ENCODE data around the gene IGFLR1. TPM values are rescaled to one million over a fixed set of nuclear protein-coding genes. Genes with fewer than 3 reads are reported as not detected.

IGFLR1 gene
- total RNA-seq, 1 donor from 2014 or later: 15.3 TPM

DNA sequence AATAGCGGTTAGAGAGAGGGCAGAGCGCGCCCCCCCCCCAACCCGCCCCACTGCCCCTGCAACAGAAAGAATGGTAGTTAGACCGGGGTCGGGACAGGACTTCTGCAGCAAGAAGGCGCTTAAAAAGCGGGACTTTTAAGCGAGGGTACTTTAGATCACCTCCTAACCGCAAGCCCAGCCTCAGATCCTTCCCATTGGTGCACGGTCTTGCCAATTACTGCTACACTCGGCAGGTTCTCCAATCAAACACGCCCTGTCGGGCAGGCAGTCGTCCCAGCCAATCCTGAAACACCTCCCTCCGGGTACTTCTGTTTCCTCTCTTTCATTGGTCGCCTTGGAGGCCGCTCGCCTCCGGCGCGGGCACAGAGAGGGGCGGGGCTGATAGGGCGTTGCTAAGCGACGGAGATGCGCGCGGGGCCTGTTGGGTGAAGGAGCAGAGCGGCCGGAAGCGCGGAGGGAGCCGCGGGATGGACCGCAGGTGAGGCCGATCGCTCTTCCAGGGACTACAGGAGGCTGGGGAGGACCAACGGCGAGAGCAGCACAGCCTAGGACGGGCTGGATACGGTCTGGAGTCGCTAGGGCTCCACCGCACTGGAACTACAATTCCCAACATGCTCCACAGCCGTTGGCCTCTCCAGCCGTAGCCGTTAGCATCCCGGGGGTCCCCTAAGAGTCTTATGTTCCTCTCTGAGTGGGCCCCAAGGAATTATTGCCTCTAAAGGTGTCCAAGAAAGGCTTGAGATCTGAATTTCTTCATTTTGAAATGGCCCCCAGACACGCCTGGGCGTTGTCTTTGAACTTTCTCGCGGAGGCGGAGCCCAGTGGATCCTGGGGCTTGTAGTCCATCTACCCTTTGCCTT is 15.7 kb upstream of the IGFLR1 start, which contains the start of gene PROSER3:
Gene PROSER3, plus strand, starts transcription at position 428 of the 860 bp plus-strand sequence. Its CDS starts 40 bp downstream, at position 468.
- TF ChIP-seq, protein P1, sequence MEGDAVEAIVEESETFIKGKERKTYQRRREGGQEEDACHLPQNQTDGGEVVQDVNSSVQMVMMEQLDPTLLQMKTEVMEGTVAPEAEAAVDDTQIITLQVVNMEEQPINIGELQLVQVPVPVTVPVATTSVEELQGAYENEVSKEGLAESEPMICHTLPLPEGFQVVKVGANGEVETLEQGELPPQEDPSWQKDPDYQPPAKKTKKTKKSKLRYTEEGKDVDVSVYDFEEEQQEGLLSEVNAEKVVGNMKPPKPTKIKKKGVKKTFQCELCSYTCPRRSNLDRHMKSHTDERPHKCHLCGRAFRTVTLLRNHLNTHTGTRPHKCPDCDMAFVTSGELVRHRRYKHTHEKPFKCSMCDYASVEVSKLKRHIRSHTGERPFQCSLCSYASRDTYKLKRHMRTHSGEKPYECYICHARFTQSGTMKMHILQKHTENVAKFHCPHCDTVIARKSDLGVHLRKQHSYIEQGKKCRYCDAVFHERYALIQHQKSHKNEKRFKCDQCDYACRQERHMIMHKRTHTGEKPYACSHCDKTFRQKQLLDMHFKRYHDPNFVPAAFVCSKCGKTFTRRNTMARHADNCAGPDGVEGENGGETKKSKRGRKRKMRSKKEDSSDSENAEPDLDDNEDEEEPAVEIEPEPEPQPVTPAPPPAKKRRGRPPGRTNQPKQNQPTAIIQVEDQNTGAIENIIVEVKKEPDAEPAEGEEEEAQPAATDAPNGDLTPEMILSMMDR (conservative IDR thresholded peaks at IDR 0.05; ENCODE audit: low read depth, low read length): no peak
- H3K4me3 ChIP-seq (ENCODE audit: low read depth, low read length): peak within 1 kb of the TSS; percentile 81
- DNase-seq (ENCODE audit: low read depth): peak; percentile 95

DNA sequence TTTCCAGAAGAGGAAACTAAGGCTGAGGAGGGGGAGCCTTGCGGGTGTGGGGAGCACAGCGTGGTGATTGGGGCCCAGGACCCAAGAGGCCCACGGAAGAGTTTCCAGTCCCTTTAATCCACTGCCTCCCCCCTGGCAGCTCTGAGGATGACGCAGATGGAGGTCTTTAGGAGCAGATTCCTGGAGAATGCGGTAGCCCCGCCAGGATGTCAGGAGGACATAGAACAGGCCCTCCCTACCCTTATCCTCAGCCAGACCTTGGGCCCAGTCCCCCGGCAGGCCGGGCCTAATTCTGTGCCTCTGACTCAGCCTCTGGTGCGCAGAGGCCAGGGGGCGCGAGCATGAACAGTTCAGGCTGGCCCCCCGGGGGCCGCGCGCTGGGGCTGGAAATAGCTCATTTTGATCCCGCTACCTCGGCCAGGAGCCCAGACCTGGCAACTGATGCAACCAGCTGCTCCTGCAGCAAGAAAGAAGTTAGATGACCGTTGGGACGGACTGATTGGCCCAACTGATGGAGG is 15.0 kb upstream of the IGFLR1 start:
- H3K4me3 ChIP-seq (ENCODE audit: low read depth, low read length): peak overlapping the region; percentile 81
- TF ChIP-seq, protein P1 (conservative IDR thresholded peaks at IDR 0.05; ENCODE audit: low read depth, low read length): no peak
- DNase-seq (ENCODE audit: low read depth): no peak

DNA sequence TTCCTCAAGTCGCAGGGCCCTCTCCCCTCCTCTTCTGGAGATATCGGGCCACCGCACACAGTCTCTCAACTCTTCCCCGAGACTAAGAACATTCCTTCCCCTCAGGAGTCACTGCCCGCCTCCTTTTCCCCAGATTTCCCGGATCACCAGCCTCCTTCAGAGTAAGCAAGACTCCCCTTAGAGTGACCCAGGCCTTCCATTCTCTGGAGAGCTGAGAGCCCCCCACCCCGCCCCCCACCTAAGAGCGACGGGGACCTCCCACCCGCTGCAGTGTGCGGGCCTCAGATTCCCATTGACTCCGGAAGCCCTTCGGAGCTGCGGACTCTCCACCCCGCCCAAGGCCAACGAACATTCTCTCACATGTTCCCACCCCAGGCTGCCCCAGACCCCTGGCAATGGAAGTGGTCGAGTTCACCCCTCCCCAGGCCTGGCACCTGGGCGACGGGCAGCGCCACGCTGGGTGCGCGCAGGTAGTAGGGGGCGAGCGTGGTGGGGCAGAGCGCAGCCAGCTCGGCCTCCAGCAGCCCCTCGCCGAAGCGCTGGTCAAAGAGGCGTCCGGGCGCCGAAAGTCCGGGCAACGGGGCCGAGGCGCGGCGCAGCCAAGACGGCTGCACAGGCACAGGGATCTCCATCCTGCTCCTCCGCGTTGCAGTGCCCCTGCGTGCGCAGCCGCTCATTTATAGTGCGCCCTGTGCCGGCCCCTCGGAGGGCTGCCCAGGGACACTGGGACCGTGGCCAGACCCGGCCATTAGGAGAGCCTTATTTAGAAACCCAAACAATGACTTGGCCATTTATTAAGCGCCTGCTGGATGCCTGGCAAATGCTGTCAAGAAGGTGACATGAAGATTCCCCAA is 14.4 kb upstream of the IGFLR1 start, which contains the start of gene HSPB6:
Gene HSPB6, minus strand, starts transcription at position 653 of the 854 bp plus-strand sequence. Its CDS starts 21 bp downstream, at position 632.
- TF ChIP-seq, protein P1 (conservative IDR thresholded peaks at IDR 0.05; ENCODE audit: low read depth, low read length): no peak
- DNase-seq (ENCODE audit: low read depth): no peak
- peak within 1 kb of the TSS; percentile 81 for H3K4me3 ChIP-seq (ENCODE audit: low read depth, low read length)

DNA sequence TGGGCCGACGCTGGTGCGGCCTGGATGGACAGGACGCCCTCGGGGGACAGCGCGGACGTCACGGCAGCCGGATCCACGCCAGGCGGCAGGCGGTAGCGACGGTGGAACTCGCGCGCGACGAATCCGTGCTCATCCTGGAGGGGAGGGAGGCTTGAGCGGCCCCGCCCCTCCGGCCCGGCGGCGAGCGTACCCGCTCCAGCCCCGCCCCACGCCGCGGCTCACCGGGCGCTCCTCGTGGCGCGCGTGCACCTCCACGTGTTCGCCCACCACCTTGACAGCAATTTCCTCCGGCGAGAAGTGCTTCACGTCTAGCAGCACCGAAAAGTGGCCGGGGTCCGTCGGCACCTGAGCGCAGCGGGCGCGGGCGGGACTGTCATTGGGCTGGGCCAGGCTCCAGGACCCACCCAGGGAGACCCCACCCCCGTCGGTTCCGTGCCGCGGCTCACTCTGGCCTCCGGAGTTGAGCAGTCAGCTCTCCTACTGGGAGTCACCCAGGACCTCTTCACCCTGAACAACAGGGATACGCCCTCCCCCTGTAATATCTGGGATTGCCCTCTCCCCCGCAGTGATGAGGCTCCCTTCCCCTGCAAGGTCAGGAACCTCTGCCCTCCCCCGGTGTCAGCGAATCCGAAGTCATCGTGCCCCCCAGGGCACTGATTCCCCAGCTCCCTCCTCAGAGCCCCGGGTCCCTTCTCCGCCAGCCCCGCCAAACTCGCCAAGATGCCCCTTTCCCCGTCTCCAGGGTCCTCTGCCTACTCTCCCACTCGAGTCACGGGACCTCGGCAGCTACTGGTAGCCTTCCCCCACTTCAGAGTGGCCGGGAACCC is 13.5 kb upstream of the IGFLR1 start:
- DNase-seq (ENCODE audit: low read depth): no peak
- H3K4me3 ChIP-seq (ENCODE audit: low read depth, low read length): no peak overlapping the region
- TF ChIP-seq, protein P1 (conservative IDR thresholded peaks at IDR 0.05; ENCODE audit: low read depth, low read length): no peak

DNA sequence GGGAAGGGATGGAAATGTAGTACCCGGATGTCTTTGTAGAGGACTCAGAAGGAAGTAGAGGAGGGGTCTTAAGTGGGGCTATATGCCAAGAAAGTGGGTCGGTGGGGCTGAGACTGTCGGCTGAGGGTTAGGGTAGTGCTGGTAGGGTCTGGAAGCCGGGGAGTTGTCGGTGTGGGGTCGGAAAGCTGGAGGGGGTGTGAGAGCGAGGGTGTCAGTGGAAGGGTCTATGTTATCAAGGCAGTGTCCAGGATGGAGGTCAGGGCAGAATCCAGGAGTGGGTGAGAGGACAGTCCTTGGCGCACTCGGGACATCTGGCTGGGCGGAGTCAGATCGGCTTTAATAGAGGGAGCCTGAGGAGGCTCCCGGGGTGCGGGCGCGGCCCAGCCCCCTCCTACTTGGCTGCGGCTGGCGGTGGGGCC is 12.9 kb upstream of the IGFLR1 start:
- DNase-seq (ENCODE audit: low read depth): no peak
- H3K4me3 ChIP-seq (ENCODE audit: low read depth, low read length): no peak overlapping the region

More for the DNA sequence above, 12.9 kb upstream of the IGFLR1 start:
- TF ChIP-seq, protein P1 (conservative IDR thresholded peaks at IDR 0.05; ENCODE audit: low read depth, low read length): no peak

All from epithelial cell of proximal tubule (primary cell).